Activated T-cell treated with anti-CD3 and anti-CD28 coated beads, Interleukin-2, amount 50 U/mL, for 1 hour (primary cell): Measurements from ENCODE around the gene NFKBIB.
A peak's percentile ranks its signal among the peaks of the same experiment; 100 is the strongest.
"Not testable (repeated sequence)": the region's sequence is repeated elsewhere in the genome, so short reads cannot be mapped to it uniquely, and the experiment has no call there.

ENCODE experiments used
- DNase-seq: peaks from one replicate; pipeline ENCODE4 v3.0.0-alpha.2; 2020

NFKBIB gene

GRCh38 chr19:38930776-38931520, 31.2 kb downstream of the NFKBIB start, which contains the start of gene MRPS12:
Gene MRPS12, plus strand, starts transcription at chr19:38930944. Its CDS starts 351 bp downstream, at chr19:38931295.
- no peak for DNase-seq

GRCh38 chr19:38931521-38931793, 31.7 kb downstream of the NFKBIB start:
- DNase-seq = no peak

- DNase-seq = no peak
Observed at GRCh38 chr19:38932425-38933179, 32.8 kb downstream of the NFKBIB start.

- no peak for DNase-seq
Observed at GRCh38 chr19:38933544-38933943, 33.8 kb downstream of the NFKBIB start.

GRCh38 chr19:38939957-38940356, 40.2 kb downstream of the NFKBIB start:
- DNase-seq = no peak

- not testable (repeated sequence) for DNase-seq
Observed at GRCh38 chr19:38941466-38941865, 41.7 kb downstream of the NFKBIB start.

- no peak for DNase-seq
Observed at GRCh38 chr19:38941979-38942378, 42.2 kb downstream of the NFKBIB start.

GRCh38 chr19:38942471-38943181, 42.9 kb downstream of the NFKBIB start:
- no peak for DNase-seq

GRCh38 chr19:38944981-38945506, 45.3 kb downstream of the NFKBIB start:
- no peak for DNase-seq

GRCh38 chr19:38945562-38946228, 45.9 kb downstream of the NFKBIB start:
- DNase-seq = no peak

GRCh38 chr19:38946229-38947010, 46.7 kb downstream of the NFKBIB start:
- DNase-seq = no peak

- peak; percentile 78 for DNase-seq
Observed at GRCh38 chr19:38949580-38950367, 50.0 kb downstream of the NFKBIB start.

GRCh38 chr19:38951187-38951586, 51.4 kb downstream of the NFKBIB start:
- DNase-seq = no peak

- DNase-seq = no peak
Observed at GRCh38 chr19:38952395-38953165, 52.8 kb downstream of the NFKBIB start.

GRCh38 chr19:38953677-38954076, 53.9 kb downstream of the NFKBIB start:
- DNase-seq = no peak

GRCh38 chr19:38956264-38956663, 56.5 kb downstream of the NFKBIB start:
- no peak for DNase-seq

GRCh38 chr19:38958301-38958700, 58.5 kb downstream of the NFKBIB start:
- no peak for DNase-seq
